Left lung (tissue), 10 donors: Measurements from ENCODE around the gene GPR148. TPM values are rescaled to one million over a fixed set of nuclear protein-coding genes. Genes with fewer than 3 reads are reported as not detected.

ENCODE experiments used
- ATAC-seq: fragments of 200-7000 bp; cut with Tn5 transposase; one replicate; pipeline ENCODE4 v1.9.1; 2020; ENCODE audit warnings: moderate library complexity
- DNase-seq, 4 donors: peaks; one replicate each; pipeline ENCODE4 v3.0.0-alpha.2; 2013 to 2020
- H3K27ac ChIP-seq, 2 donors: fragments of 200-600 bp; sonication (generic) in 1 of 2; one replicate each; pipeline versions ENCODE4 v1.5.0 to v1.8.0; 2020 to 2021
- H3K27me3 ChIP-seq, 2 donors: fragments of 200-600 bp; sonication (generic) in 1 of 2; one replicate each; pipeline versions ENCODE4 v1.5.0 to v1.8.0; 2020 to 2021
- H3K36me3 ChIP-seq, 2 donors: fragments of 200-600 bp; sonication (generic) in 1 of 2; one replicate each; pipeline versions ENCODE4 v1.5.0 to v1.8.0; 2020 to 2021
- H3K4me1 ChIP-seq, 2 donors: fragments of 200-600 bp; one replicate each; pipeline ENCODE4 v1.8.0; 2021
- H3K4me3 ChIP-seq, 2 donors: fragments of 200-600 bp; sonication (generic) in 1 of 2; one replicate each; pipeline versions ENCODE4 v1.5.0 to v1.8.0; 2020 to 2021; ENCODE audit warnings: mild to moderate bottlenecking in 1 of 2
- H3K9me3 ChIP-seq, 2 donors: fragments of 200-600 bp; sonication (generic) in 1 of 2; one replicate each; pipeline versions ENCODE4 v1.5.0 to v1.8.0; 2020 to 2021
- CTCF ChIP-seq, 2 donors: fragments of 200-600 bp; sonication (generic) in 1 of 2; IDR thresholded peaks; one replicate each; pipeline versions ENCODE4 v1.5.0 to v1.8.0; 2021; ENCODE audit warnings: antibody characterized with exemption in 2 of 2
- intact Hi-C, 2 donors: fragments of 100-400 bp; cut with DNase I; formaldehyde crosslinking; loops; one replicate each; pipeline versions ENCODE4 v1.11.2 to v1.14.2; 2022
- polyA plus RNA-seq, 6 donors: library from polyadenylated mRNA; unstranded; fragments of 120-200 nt; gene quantifications; one replicate each; pipeline ENCODE4 v1.2.1, GENCODE V29; 2013; ENCODE audit not compliant: insufficient read length in 6 of 6
- total RNA-seq, 2 donors: library from RNA; stranded (reverse); fragmentation: NEBNext Ultra II Directional; extraction: Animal tissue kit (Norgen Biotek cat#: 25700); gene quantifications; one replicate each; pipeline ENCODE4 v1.2.1, GENCODE V29; 2021
- donor health status: DM: no; HTN: yes; CAD: no.
- donor health status: DM: no; HTN: no; CAD: no.

Gene GPR148
- total and polyA plus RNA-seq, 8 donors, result not detected

DNA sequence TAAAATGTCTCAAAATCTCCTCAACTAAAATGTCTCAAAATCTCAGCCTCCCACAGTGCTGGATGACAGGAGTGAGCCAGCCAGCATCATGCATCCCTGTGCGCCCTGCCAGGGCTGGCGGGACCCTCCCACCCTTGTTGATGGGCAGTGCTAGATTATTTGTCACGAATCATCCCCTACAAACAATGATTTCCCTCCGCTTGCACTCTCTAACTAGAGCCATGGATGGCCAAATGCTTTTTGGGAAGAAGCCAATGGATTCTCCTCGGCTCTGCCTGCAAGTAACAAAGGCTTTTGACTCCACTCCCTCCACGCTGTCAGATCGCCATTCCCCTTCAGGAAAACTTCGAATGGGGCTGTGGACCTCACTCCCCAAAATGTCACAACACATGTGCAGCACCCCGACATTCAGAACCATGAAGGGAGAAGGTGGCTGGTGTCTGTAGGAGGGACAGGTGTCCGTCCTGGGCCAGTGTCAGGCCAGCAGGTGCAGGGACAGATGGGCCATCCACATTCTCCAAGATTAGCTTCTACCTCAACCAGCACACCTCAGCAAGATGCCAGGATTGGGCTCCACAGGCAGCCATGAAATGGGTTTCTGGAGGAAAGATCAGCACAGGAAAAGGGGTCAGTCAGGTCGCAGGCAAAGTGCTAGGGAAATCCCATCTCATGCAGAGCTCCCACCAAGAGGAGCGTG, 38.0 kb downstream of the GPR148 start:
- Histone ChIP-seq H3K27ac (no peak overlapping the region), H3K27me3 (peaks cover 0 to 31% of the 10 kb centered on the region in 2 donors), H3K4me3 (no peak overlapping the region), H3K4me1 (no peaks in the 10 kb centered on the region), H3K36me3 (no peaks in the 10 kb centered on the region), H3K9me3 (no peaks in the 10 kb centered on the region)
- DNase-seq (no peak), ATAC-seq (no peak)
- TF ChIP-seq CTCF (IDR thresholded peaks at IDR 0.05), result no peak
- intact Hi-C loops, result no loop called here

GRCh38 chr2:130767408-130767775, 38.5 kb downstream of the GPR148 start:
- Histone ChIP-seq H3K4me3 (no peak overlapping the region), H3K4me1 (no peaks in the 10 kb centered on the region), H3K9me3 (no peaks in the 10 kb centered on the region), H3K27me3 (peaks cover 0 to 25% of the 10 kb centered on the region in 2 donors), H3K36me3 (no peaks in the 10 kb centered on the region), H3K27ac (no peak overlapping the region)
- intact Hi-C loops, result no loop called here
- DNase-seq, result no peak
- no peak for TF ChIP-seq CTCF (IDR thresholded peaks at IDR 0.05)
- ATAC-seq, result no peak

GRCh38 chr2:130768191-130768855, 39.5 kb downstream of the GPR148 start:
- Histone ChIP-seq H3K9me3 (no peaks in the 10 kb centered on the region), H3K27ac (no peak overlapping the region), H3K27me3 (peaks cover 0 to 19% of the 10 kb centered on the region in 2 donors), H3K4me3 (no peak overlapping the region), H3K36me3 (no peaks in the 10 kb centered on the region), H3K4me1 (no peaks in the 10 kb centered on the region)
- intact Hi-C loops, result no loop called here
- DNase-seq (no peak), ATAC-seq (no peak)
- TF ChIP-seq CTCF (IDR thresholded peaks at IDR 0.05), result no peak

- Histone ChIP-seq H3K27me3 (peaks cover 0 to 13% of the 10 kb centered on the region in 2 donors), H3K4me1 (no peaks in the 10 kb centered on the region), H3K36me3 (no peaks in the 10 kb centered on the region), H3K4me3 (no peak overlapping the region), H3K27ac (no peak overlapping the region), H3K9me3 (no peaks in the 10 kb centered on the region)
- DNase-seq, result no peak
- no peak for ATAC-seq
- no peak for TF ChIP-seq CTCF (IDR thresholded peaks at IDR 0.05)
- intact Hi-C loops, result no loop called here
Measured at GRCh38 chr2:130769343-130769907, 40.6 kb downstream of the GPR148 start.

DNA sequence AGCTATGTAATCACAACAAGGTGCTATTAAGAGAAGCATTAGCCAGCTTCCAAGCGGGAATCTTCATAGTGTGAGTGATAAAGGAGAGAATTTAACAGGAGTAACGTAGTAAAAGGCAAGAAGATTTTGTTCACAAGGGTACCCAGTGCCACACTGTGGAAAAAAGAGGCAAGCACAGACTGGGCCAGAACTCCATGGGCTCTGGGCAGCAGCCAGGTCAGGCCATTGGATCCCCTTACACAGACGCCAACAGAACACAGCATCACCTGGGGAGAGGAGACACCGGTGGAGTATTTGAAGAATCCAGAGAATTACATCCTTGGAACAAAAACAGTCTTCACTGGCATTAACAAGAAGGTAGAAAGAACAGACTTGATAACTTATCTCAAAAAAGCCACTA, 47.7 kb downstream of the GPR148 start:
- H3K9me3 ChIP-seq, result no peaks in the 10 kb centered on the region

More for the DNA sequence above, 47.7 kb downstream of the GPR148 start:
- no peaks in the 10 kb centered on the region for H3K36me3 ChIP-seq
- no peak for DNase-seq
- H3K4me3 ChIP-seq, result no peak overlapping the region
- no peak overlapping the region for H3K27ac ChIP-seq
- ATAC-seq, result no peak
- H3K27me3 ChIP-seq, result peaks cover 0 to 8% of the 10 kb centered on the region in 2 donors
- H3K4me1 ChIP-seq, result no peaks in the 10 kb centered on the region
- intact Hi-C loops, result no loop called here
- TF ChIP-seq CTCF (IDR thresholded peaks at IDR 0.05), result no peak
